GM21423 (cell line): ENCODE data around the gene JSRP1.

Source experiments
- ATAC-seq: cut with Tn5 transposase; IDR thresholded peaks from one replicate; pipeline ENCODE4 v1.9.1; 2021; ENCODE audit warnings: mild to moderate bottlenecking, moderate library complexity; ENCODE audit not compliant: unreplicated experiment

JSRP1 gene, protein sequence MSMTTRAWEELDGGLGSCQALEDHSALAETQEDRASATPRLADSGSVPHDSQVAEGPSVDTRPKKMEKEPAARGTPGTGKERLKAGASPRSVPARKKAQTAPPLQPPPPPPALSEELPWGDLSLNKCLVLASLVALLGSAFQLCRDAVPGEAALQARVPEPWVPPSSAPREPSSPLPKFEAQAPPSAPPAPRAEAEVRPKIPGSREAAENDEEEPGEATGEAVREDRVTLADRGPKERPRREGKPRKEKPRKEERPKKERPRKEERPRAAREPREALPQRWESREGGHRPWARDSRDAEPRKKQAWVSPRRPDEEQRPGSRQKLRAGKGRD

DNA sequence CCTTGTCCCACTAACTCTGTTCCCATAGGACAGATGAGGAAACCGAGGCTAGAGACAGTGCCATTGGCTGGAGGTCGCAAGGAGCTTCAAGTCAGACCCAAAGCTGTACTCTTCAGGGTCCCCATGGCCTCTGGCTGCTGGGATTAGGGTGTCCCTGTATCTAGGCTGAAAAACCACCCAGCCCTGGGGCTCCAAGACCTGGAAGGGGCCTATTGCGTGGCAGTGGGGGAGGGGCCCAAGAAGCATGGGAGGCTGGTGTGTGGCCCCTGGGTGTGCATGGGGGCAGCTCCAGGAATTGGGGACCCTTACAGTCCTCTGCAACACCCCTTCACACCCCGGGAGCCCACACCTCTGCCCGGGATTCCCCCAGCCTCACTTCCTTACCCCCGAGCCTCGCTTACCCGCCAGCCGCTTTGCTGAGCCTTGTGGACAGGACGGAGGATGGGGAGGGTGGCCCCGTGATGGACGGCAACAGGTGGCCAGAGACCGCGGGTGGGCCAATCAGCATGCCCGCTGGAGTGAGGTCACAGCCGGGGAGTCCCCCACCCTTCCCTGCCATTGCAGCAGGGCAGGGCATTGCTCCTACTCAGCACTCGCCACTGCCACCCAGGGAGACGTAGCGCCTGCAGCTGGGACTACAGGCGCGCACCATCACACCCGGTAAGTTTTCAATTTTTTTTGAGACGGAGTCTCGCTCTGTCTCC is at the start of gene JSRP1:
JSRP1 (minus strand) TSS at position 436 of the 704 bp plus-strand sequence. CDS start 1,103 bp downstream, outside the sequence.
- ATAC-seq: no peak

GRCh38 chr19:2305452-2306280 is 49.4 kb upstream of the JSRP1 start:
- no peak for ATAC-seq

- no peak for ATAC-seq
These were observed 47.1 kb upstream of the JSRP1 start for GRCh38 chr19:2303211-2303798.

DNA sequence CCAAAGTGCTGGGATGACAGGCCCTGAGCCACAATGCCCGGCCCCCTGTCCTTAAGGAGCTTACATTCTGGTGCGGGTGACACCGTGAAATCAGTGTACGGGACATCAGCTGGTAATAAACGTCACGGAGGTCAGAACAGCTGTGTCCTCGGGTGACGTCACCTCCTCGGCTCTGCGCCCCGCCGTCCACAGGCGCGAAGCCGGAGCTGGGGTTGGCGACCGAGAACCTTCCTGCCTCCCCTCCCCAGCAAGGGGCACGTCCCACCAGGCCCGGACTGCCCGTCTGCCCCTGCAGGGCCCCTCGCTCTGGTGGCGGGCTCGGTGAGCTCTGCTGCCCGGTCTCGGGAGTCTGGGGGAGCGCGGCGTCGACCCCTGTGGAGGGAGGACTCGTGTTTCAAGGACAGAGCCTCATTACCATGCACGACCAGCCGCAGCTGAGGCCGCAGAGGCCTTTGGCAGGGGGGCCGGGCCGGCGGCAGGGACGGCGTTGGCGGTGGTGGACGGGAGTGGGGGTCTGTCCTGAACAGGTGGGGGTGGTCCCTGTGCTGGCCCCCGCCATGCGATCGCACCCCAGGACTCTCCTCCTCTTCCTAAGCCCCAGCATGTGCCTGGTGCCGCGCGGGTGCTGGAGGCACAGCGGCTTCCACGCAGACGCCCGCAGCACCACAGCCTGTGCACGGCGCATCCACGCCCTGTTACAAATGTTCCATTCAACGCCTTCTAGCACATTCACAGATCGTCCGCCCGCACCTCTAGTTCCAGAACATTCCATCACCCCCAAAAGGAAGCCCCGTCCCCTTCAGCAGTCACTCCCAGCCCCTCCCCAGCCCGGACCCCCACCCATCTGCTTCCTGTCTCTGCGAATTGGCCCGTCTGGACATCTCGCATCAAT is 46.3 kb upstream of the JSRP1 start:
- ATAC-seq: no peak

DNA sequence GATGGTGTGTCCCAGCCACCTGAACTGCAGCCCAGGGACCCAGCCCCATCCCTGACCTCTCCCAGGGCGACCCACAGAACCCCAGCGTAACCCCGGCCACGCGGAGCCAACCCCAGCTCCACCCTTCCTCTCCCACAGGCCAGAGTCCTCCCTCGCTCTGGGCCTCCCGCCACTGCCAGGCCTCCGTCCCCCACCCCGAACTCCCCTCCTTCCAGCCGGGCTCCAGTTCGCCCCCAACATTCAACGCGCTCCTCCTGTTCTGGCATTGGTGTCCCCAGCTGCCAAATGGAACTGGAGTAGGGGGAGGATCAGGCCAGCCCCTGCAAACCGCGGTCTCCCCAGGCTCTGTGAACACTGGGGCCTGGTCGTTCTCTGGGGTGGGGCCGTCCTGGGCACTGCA is 44.3 kb upstream of the JSRP1 start:
- ATAC-seq: no peak

- no peak for ATAC-seq
These were observed 39.9 kb upstream of the JSRP1 start for GRCh38 chr19:2296141-2296540.

GRCh38 chr19:2294687-2295335 is 38.6 kb upstream of the JSRP1 start:
- no peak for ATAC-seq

GRCh38 chr19:2291185-2291751 is 35.1 kb upstream of the JSRP1 start:
- ATAC-seq: no peak

DNA sequence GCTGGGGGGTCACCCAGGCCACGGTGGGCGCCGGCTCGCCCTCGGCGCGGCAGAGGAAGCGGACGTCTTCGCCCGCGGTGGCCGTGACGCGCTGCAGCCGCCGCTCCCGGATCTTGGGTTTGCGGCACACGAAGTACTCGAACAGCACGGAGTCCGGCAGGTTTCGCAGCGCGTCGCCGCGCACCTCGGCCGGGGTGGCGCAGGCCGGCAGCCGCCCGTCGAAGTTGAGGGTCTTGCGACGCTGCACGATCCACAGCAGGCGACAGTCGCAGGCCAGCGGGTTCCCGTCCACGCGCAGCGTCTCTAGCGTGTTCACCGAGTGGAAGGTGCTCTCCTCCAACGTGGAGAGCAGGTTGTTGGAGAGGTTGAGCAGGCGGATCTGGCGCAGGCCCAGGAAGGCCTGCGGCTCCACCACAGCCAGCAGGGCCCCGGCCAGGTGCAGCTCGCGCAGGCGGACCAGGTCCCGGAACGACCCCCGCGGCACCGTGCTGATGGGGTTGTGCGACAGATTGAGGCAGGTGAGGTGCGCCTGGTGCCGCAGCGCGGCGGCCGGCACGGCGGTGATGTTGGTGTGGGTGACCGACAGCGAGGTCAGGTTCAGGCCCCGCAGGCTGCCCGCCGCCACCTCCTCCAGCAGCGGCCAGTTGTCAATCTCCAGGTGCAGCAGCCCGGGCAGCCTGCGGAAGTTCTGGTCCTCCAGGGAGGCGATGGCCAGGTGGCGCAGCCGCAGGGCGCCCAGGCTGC is 34.4 kb upstream of the JSRP1 start:
- ATAC-seq: no peak

DNA sequence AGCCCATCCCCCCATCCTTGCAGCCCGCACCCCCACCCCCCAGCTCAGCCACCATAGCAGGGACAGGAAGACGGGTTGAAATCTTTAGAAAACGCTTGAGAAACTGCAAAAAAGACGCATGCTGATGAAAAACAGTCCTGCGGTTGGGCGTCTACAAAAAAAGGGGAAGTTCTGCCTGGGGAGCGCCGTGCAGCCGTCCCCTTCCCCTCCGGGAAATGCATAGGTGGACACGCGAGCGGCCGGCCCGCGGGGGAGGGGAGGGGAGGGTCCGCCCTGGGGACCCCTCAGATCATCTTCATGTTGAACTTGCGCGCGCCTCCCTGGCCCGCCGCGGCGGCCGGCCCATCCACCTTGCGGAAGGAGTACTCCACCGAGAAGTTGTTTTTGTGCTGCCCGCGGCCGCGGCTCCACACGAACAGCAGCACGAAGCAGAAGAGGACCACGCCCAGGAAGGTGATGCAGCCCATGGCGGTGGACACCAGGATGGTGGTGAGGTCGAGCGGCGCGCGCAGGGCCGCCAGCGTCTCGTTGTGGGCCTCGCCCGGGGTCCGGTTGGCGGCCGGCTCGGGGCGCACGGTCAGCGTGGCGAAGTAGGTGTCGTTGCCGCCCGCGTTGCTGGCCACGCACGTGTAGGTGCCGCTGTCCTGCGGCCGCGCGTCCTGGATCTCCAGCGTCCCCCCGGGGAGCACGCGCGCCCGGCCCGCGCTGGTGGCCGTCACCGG is 33.7 kb upstream of the JSRP1 start:
- peak; percentile 37 for ATAC-seq

DNA sequence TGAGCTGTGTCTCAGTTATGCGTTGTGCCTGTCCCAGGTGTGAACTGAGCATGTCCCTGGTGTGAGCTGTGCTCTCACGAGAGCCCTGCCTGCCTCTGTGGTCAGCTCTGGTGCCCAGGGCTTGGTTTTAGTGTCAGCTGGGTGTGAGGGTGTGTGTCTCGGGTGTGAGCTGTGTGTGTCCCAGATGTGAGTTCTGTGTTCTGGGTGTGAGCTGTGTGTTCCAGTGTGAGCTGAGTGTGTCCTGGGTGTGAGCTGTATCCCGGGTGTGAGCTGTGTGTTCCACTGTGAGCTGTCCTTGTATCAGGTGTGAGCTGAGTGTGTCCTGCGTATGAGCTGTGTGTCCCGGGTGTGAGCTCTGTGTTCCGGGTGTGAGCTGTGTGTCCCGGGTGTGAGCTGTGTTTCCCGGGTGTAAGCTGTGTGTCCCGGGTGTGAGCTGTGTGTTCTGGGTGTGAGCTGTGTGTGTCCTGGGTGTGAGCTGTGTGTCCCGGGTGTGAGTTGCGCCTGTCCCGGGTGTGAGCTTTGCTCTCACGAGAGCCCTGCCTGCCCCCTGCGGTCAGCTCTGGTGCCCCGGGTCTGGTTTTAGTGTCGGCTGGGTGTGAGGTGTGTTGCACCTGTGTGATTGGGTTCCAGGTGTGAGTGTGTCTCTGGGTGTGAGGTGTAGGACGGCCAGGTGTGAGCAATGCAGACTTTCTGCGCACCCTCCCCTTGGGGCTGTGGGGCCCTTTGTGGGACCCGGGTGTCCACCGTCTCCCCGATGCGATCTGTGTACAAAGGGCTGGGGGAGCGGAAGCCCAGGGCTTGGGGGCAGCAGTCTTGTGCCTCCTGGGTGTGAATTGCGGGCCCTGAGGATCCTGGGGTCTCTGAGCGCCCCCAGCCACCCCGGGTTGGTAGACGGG is 32.8 kb upstream of the JSRP1 start:
- ATAC-seq: no peak

- no peak for ATAC-seq
These were observed 32.2 kb upstream of the JSRP1 start for GRCh38 chr19:2288338-2288817.

- no peak for ATAC-seq
These were observed 31.5 kb upstream of the JSRP1 start for GRCh38 chr19:2287585-2288337.

DNA sequence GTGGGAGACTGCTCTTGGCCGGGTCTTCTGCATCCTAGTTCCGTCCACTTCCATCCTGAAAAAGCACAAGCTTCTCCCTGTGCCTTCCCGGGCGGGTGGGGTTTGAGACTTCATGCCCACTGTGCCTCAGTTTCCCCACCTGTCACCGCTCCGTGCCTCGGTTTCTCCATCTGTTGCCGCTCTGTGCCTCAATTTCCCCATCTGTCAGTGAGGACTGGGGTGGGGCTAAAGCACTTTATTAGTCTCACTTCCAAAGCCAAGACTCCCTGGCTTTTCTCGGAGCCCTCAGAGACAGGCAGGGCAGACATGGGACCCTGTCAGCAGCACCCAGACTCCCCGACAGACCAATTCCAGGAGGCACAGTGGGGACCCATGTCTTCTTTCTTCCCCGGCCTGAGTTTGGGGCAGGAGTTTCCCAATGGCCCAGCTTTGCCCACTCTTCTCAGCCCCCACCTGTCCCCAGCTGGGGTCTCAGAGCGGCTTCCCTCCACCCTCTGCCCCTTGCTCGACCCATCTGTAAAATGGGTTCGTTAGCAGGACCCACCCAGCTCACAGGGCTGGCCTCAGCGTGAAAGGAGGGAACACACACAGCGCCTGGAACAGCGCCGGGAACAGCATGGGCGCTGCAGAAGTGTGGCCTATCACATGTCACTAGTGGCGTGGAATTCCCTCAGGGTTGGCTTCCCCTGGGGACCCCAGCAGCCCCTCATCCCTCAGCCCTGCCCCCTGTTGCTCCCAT is 30.4 kb upstream of the JSRP1 start:
- no peak for ATAC-seq

GRCh38 chr19:2283835-2284507 is 27.8 kb upstream of the JSRP1 start:
- ATAC-seq: no peak
